A673 (cell line): ENCODE results near the gene RNASEL. TPM values are rescaled to one million over a fixed set of nuclear protein-coding genes. Genes with fewer than 3 reads are reported as not detected.

Experiments
- BruUV-seq: library from RNA; stranded (reverse); fragments of 400-500 nt; replicated peaks from 2 replicates; lab custom pipeline; 2021; lab: Mats Ljungman, UMichigan
- CTCF ChIA-PET: fragments of 300-600 bp; sonication (Branson Sonifier 250); formaldehyde crosslinking; loops from one replicate; lab custom pipeline; 2022; ENCODE audit warnings: antibody characterized with exemption; lab: Charles Lee
- POLR2A ChIA-PET: fragments of 300-600 bp; sonication (Branson Sonifier 250); formaldehyde crosslinking; loops from one replicate; lab custom pipeline; 2022; ENCODE audit warnings: antibody characterized with exemption; ENCODE audit not compliant: low non-redundant PET; lab: Charles Lee
- DNase-seq: peaks from one replicate; pipeline ENCODE4 v3.0.0-alpha.2; 2015; ENCODE audit warnings: low spot score
- H3K27ac ChIP-seq: fragments of 200-600 bp; sonication (generic); 2 replicates; pipeline ENCODE4 v1.5.1; 2016; ENCODE audit warnings: mixed run types, low read depth, mild to moderate bottlenecking, mixed read lengths, antibody characterized with exemption, low read length; ENCODE audit not compliant: poor library complexity, severe bottlenecking
- H3K27me3 ChIP-seq: fragments of 200-600 bp; sonication (generic); replicated peaks from 2 replicates; pipeline ENCODE4 v1.6.1; 2017; ENCODE audit warnings: mixed run types, low read depth, mild to moderate bottlenecking, mixed read lengths, antibody characterized with exemption, low read length; ENCODE audit not compliant: insufficient read depth, poor library complexity
- H3K36me3 ChIP-seq: fragments of 200-600 bp; sonication (generic); 2 replicates; pipeline ENCODE4 v1.6.1; 2016; ENCODE audit warnings: mixed run types, mild to moderate bottlenecking, mixed read lengths, antibody characterized with exemption, low read length; ENCODE audit not compliant: insufficient read depth, poor library complexity, severe bottlenecking
- H3K4me1 ChIP-seq: fragments of 200-600 bp; sonication (generic); 2 replicates; pipeline ENCODE4 v1.6.1; 2017; ENCODE audit warnings: mixed run types, mild to moderate bottlenecking, mixed read lengths, antibody characterized with exemption, low read length; ENCODE audit not compliant: insufficient read depth, poor library complexity, severe bottlenecking
- H3K4me3 ChIP-seq: fragments of 200-600 bp; sonication (generic); 2 replicates; pipeline ENCODE4 v1.5.1; 2016; ENCODE audit warnings: low read depth, mixed run types, mild to moderate bottlenecking, mixed read lengths, low read length; ENCODE audit not compliant: poor library complexity, severe bottlenecking
- H3K9me3 ChIP-seq: fragments of 200-600 bp; sonication (generic); 2 replicates; pipeline ENCODE4 v1.6.1; 2016; ENCODE audit warnings: mixed run types, low read depth, mild to moderate bottlenecking, mixed read lengths, antibody characterized with exemption, low read length; ENCODE audit not compliant: poor library complexity, severe bottlenecking
- CTCF ChIP-seq: fragments of 300-800, 200-600 bp; sonication (generic); conservative IDR thresholded peaks from 2 replicates; pipeline ENCODE4 v1.5.1; 2017; ENCODE audit warnings: low read depth, mild to moderate bottlenecking, antibody characterized with exemption, low read length, moderate library complexity, mixed read lengths
- EZH2 ChIP-seq: fragments of 200-600 bp; sonication (generic); IDR thresholded peaks from 2 replicates; pipeline ENCODE4 v1.6.1; 2017; ENCODE audit warnings: borderline replicate concordance, low read depth, mild to moderate bottlenecking, mixed read lengths, antibody characterized with exemption, low read length; ENCODE audit not compliant: poor library complexity, severe bottlenecking
- intact Hi-C: fragments of 100-400 bp; cut with micrococcal nuclease; formaldehyde crosslinking; loops from one replicate; pipeline ENCODE4 v1.10.0; 2022; ENCODE audit not compliant: unreplicated experiment
- total RNA-seq: library from RNA; stranded (reverse); gene quantifications from 2 replicates; pipeline ENCODE4 v1.2.3, GENCODE V29; 2021

RNASEL gene
- total RNA-seq, 1 experiment from 2014 or later: 3.2 TPM

- BruUV-seq: no TSS peak
- ChIA-PET CTCF (no interaction called here), POLR2A (no interaction called here)
- no peak overlapping the region for H3K4me3 ChIP-seq
- no peaks in the 10 kb centered on the region for H3K9me3 ChIP-seq
- TF ChIP-seq CTCF: no peak
- no peak for TF ChIP-seq EZH2
- H3K27me3 ChIP-seq: no peaks in the 10 kb centered on the region
- H3K36me3 ChIP-seq: no peaks in the 10 kb centered on the region
- DNase-seq: no peak
- H3K27ac ChIP-seq: no peak overlapping the region
- intact Hi-C loops: no loop called here
- H3K4me1 ChIP-seq: peaks cover 4% of the 10 kb centered on the region
Measured at GRCh38 chr1:182589931-182590330, 875 bp upstream of the RNASEL start.

- Histone ChIP-seq H3K4me3 (no peak overlapping the region), H3K4me1 (peaks cover 3% of the 10 kb centered on the region), H3K36me3 (no peaks in the 10 kb centered on the region), H3K27me3 (no peaks in the 10 kb centered on the region), H3K9me3 (no peaks in the 10 kb centered on the region), H3K27ac (no peak overlapping the region)
- no peak for DNase-seq
- TF ChIP-seq CTCF (no peak), EZH2 (no peak)
- CTCF ChIA-PET: interaction anchor here (1.7 kb wide), 1 partner anchor 197 kb away, joined by 5 read pairs; no protein-coding TSS in a partner anchor
- POLR2A ChIA-PET: no interaction called here
- BruUV-seq: no TSS peak
- intact Hi-C loops: no loop called here
Measured at GRCh38 chr1:182589520-182589919, 464 bp upstream of the RNASEL start.

GRCh38 chr1:182587666-182588499 is 1.2 kb downstream of the RNASEL start:
- no peaks in the 10 kb centered on the region for H3K4me1 ChIP-seq
- DNase-seq: no peak
- ChIA-PET POLR2A (interaction anchor here (0.7 kb wide), 1 partner anchor 140 kb away, joined by 3 read pairs; no protein-coding TSS in a partner anchor), CTCF (interaction anchor here (1.2 to 1.7 kb wide), 2 partner anchors 194 to 199 kb away, joined by 3 to 5 read pairs; no protein-coding TSS in a partner anchor)
- intact Hi-C loops: no loop called here
- TF ChIP-seq EZH2 (no peak), CTCF (no peak)
- H3K9me3 ChIP-seq: no peaks in the 10 kb centered on the region
- no TSS peak for BruUV-seq
- no peak overlapping the region for H3K27ac ChIP-seq
- H3K36me3 ChIP-seq: no peaks in the 10 kb centered on the region
- peak overlapping the region; percentile 55 for H3K4me3 ChIP-seq
- no peaks in the 10 kb centered on the region for H3K27me3 ChIP-seq
